ENCODE results near the gene QRICH1. TPM values are rescaled to one million over a fixed set of nuclear protein-coding genes. Genes with fewer than 3 reads are reported as not detected.

QRICH1 gene
- total RNA-seq, 4 donors from 2014 or later, result 35.8 to 65.6 (median 47.1) TPM

DNA sequence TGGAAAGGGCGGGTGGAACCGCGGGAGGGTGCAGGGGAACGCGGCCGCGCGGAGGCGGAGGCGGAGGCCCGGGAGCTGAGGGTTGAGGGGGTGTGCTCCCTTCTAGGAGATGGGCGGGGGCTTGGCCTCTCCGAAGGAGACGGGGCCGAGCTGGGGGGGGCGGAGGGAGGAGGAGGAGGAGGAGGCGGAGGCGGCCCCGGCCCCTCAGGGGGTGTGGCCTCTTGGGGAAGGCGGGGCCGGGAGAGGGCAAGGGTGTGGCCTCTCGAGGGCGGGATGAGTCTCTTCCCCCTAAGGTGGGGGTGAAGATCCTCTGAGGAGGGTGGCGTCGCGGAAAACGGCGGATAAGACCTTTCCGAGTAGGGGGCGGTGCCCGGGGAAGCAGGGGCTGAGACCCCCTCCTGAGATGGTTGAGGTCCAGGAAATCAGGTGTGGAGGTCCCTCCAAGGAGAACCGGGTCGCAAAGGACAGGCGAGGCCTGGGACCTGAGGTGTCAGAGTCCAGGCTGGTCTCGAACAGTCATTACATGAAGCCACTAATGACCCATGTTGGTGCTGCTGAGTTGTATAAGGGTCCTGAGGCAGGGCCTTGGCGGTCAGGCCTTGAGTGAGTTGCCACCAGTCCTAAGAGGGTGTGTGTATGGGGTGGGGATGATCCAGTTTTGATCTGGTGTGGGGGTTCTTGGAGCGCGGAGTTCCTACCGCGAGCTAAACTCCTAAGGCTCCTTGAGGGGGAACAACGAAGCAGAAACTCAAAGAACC lies 85.9 kb downstream of the QRICH1 start:
- Histone ChIP-seq H3K36me3 (no peaks in the 10 kb centered on the region), H3K4me1 (peaks cover 19 to 33% of the 10 kb centered on the region in 2 donors), H3K9me3 (no peaks in the 10 kb centered on the region), H3K27ac (peak overlapping the region; percentile 95 to 100 (median 99)), H3K27me3 (no peaks in the 10 kb centered on the region), H3K4me3 (peak overlapping the region; percentile 85 to 99 (median 97))
- peak; percentile 82 to 84 for DNase-seq
- in situ Hi-C loops (cut with MboI; ENCODE audit: low sequenced_read_pairs in 4 of 4), result no loop called here
- intact Hi-C loops (cut with DNase I; ENCODE audit: low total_unique reads), result loop anchor here (1.0 kb wide), 3 partner anchors 13 to 86 kb away; partner anchors contain the start of genes P4HTM and QRICH1
- peak; percentile 61 to 68 for ATAC-seq
- no peak for TF ChIP-seq POLR2A (IDR thresholded peaks at IDR 0.05)
- TF ChIP-seq, protein P1, sequence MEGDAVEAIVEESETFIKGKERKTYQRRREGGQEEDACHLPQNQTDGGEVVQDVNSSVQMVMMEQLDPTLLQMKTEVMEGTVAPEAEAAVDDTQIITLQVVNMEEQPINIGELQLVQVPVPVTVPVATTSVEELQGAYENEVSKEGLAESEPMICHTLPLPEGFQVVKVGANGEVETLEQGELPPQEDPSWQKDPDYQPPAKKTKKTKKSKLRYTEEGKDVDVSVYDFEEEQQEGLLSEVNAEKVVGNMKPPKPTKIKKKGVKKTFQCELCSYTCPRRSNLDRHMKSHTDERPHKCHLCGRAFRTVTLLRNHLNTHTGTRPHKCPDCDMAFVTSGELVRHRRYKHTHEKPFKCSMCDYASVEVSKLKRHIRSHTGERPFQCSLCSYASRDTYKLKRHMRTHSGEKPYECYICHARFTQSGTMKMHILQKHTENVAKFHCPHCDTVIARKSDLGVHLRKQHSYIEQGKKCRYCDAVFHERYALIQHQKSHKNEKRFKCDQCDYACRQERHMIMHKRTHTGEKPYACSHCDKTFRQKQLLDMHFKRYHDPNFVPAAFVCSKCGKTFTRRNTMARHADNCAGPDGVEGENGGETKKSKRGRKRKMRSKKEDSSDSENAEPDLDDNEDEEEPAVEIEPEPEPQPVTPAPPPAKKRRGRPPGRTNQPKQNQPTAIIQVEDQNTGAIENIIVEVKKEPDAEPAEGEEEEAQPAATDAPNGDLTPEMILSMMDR (IDR thresholded peaks at IDR 0.05 in 4 of 5, conservative IDR thresholded peaks at IDR 0.05 in 1 of 5), result peak in 1 of 5 experiments; percentile 3

DNA sequence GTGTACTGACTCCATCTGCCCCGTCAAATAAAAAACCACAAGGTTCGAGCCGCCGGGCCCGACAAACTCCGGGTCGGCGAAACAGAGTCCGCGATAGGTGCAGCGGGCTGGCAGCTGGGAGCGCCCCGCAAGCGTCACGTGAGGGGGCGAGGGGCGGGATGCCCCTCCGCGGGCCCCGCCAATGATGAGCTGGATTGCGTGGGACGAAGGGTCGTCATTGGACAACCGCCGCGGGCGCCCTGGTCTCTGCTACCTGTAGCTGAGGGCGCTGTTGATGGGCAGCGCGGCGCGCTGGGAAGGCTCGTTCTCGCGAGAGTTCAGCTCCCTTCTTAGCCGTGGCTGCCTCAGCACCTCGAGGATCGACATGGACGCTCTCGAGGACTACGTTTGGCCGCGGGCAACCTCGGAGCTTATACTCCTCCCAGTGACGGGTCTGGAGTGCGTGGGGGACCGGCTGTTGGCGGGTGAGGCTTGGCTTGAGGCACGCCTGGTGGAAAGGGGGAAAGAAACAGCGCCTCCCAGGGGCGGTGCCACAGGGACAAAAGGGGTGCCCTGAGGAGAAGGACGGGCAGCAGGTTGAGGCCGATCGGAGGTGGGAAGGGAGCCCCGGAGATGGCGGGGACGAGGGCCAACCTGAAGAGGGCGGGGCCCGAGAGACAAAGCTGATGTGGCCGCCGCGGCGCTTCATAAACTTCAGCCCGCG lies 86.7 kb downstream of the QRICH1 start, which contains the start of gene WDR6:
WDR6 (plus strand) TSS at position 324 of the 703 bp plus-strand sequence; CDS start at position 365, 41 bp downstream.
- no peaks in the 10 kb centered on the region for H3K36me3 ChIP-seq
- H3K27me3 ChIP-seq, result no peaks in the 10 kb centered on the region
- peak within 1 kb of the TSS; percentile 95 to 100 (median 99) for H3K27ac ChIP-seq
- H3K9me3 ChIP-seq, result no peaks in the 10 kb centered on the region
- in situ Hi-C loops (cut with MboI; ENCODE audit: low sequenced_read_pairs in 4 of 4), result no loop called here
- peak within 1 kb of the TSS; percentile 85 to 99 (median 97) for H3K4me3 ChIP-seq
- ATAC-seq, result peak; percentile 91 to 94
- intact Hi-C loops (cut with DNase I; ENCODE audit: low total_unique reads), result loop anchor here (1.0 kb wide), 3 partner anchors 14 to 87 kb away; partner anchors contain the start of genes P4HTM and QRICH1
- TF ChIP-seq POLR2A (IDR thresholded peaks at IDR 0.05), result peak; percentile 74 to 80
- TF ChIP-seq, protein P1 (IDR thresholded peaks at IDR 0.05 in 4 of 5, conservative IDR thresholded peaks at IDR 0.05 in 1 of 5), result peak; percentile 33 to 66 (median 58)
- DNase-seq, result peak; percentile 97 to 98
- peaks cover 15 to 26% of the 10 kb centered on the region in 2 donors for H3K4me1 ChIP-seq

DNA sequence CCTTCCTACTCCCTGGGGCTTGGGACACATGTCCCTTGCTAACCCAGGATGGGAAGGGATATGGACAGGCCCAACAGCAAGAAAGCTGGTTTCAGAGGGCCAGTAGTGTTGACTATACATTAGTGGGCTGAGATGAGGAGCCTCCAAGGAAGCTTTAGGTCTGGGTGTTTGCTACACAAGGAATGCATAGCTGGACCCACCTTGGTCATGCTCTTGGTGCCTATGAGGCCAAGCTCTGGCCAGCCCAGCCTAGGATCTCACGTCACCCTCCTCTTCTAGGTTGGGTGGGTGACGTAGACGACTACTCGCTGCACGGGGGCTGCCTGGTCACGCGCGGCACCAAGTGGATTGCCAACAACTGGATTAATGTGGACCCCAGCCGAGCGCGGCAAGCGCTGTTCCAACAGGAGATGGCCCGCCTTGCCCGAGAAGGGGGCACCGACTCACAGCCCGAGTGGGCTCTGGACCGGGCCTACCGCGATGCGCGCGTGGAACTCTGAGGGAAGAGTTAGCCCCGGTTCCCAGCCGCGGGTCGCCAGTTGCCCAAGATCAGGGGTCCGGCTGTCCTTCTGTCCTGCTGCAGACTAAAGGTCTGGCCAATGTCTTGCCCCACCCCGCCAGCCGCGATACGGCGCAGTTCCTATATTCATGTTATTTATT lies 87.3 kb downstream of the QRICH1 start:
- Histone ChIP-seq H3K4me1 (peaks cover 8 to 20% of the 10 kb centered on the region in 2 donors), H3K36me3 (no peaks in the 10 kb centered on the region), H3K4me3 (peak overlapping the region; percentile 85 to 99 (median 97)), H3K9me3 (no peaks in the 10 kb centered on the region), H3K27me3 (no peaks in the 10 kb centered on the region), H3K27ac (peak overlapping the region; percentile 95 to 100 (median 99))
- intact Hi-C loops (cut with DNase I; ENCODE audit: low total_unique reads), result loop anchor here (1.0 kb wide), 3 partner anchors 15 to 88 kb away; partner anchors contain the start of genes P4HTM and QRICH1
- ATAC-seq (peak in 1 of 2 donors; percentile 2), DNase-seq (no peak)
- no peak for TF ChIP-seq POLR2A (IDR thresholded peaks at IDR 0.05)
- TF ChIP-seq, protein P1 (IDR thresholded peaks at IDR 0.05 in 4 of 5, conservative IDR thresholded peaks at IDR 0.05 in 1 of 5), result no peak
- in situ Hi-C loops (cut with MboI; ENCODE audit: low sequenced_read_pairs in 4 of 4), result no loop called here

DNA sequence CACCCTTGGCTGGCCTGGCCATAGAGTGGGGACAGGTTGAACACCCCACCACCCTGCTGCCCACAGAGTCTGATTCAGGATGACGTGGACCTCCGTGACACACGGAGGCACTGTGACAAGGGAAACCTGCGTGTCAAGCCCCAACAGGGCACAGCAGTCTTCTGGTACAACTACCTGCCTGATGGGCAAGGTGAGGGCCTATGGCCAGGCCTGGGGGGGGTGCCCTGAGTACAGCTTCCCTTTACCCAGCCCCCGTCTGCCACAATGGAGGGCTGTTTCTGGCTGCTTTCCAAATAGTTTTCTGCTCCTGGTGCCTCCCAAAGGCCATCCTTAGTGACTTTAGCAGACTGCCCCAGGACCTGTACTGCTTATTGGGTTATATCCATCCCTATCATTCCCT lies 87.9 kb downstream of the QRICH1 start:
- intact Hi-C loops (cut with DNase I; ENCODE audit: low total_unique reads), result no loop called here
- DNase-seq, result no peak

More for the DNA sequence above, 87.9 kb downstream of the QRICH1 start:
- H3K9me3 ChIP-seq, result no peaks in the 10 kb centered on the region
- H3K4me1 ChIP-seq, result peaks cover 8 to 20% of the 10 kb centered on the region in 2 donors
- H3K4me3 ChIP-seq, result peak overlapping the region; percentile 85 to 99 (median 97)
- in situ Hi-C loops (cut with MboI; ENCODE audit: low sequenced_read_pairs in 4 of 4), result no loop called here
- peak overlapping the region; percentile 95 to 100 (median 99) for H3K27ac ChIP-seq
- no peaks in the 10 kb centered on the region for H3K36me3 ChIP-seq
- TF ChIP-seq, protein P1 (IDR thresholded peaks at IDR 0.05 in 4 of 5, conservative IDR thresholded peaks at IDR 0.05 in 1 of 5), result no peak
- no peak for TF ChIP-seq POLR2A (IDR thresholded peaks at IDR 0.05)
- H3K27me3 ChIP-seq, result no peaks in the 10 kb centered on the region
- ATAC-seq, result no peak

All from gastrocnemius medialis (tissue), 4 donors.